GM23338 (cell line): Measurements from ENCODE around the gene DPPA4. TPM values are rescaled to one million over a fixed set of nuclear protein-coding genes. Genes with fewer than 3 reads are reported as not detected.

Source experiments
- ATAC-seq: fragments of 200-7000 bp; cut with Tn5 transposase; 3 replicates; pipeline ENCODE4 v1.9.1; 2020
- DNase-seq: peaks from one replicate; pipeline ENCODE4 v3.0.0-alpha.2; 2015; ENCODE audit warnings: low spot score
- H2AFZ ChIP-seq: fragments of 200-600 bp; sonication (generic); 2 replicates; pipeline ENCODE4 v1.8.0; 2016; ENCODE audit warnings: antibody characterized with exemption, mild to moderate bottlenecking, moderate library complexity
- H3F3A ChIP-seq: fragments of 200-600 bp; sonication (generic); replicated peaks from 2 replicates; pipeline ENCODE4 v1.8.0; 2017; ENCODE audit warnings: antibody characterized with exemption, mixed run types, low read depth
- H3K27ac ChIP-seq: fragments of 200-600 bp; sonication (generic); 2 replicates; pipeline ENCODE4 v1.6.1; 2016; ENCODE audit warnings: low read depth
- H3K27me3 ChIP-seq: fragments of 200-600 bp; sonication (generic); 2 replicates; pipeline ENCODE4 v1.8.0; 2016; ENCODE audit warnings: mild to moderate bottlenecking, mixed run types, moderate library complexity; ENCODE audit not compliant: insufficient read depth
- H3K36me3 ChIP-seq: fragments of 200-600 bp; sonication (generic); 2 replicates; pipeline ENCODE4 v1.8.0; 2016; ENCODE audit warnings: mild to moderate bottlenecking; ENCODE audit not compliant: insufficient read depth
- H3K4me1 ChIP-seq: fragments of 200-600 bp; sonication (generic); 2 replicates; pipeline ENCODE4 v1.8.0; 2016; ENCODE audit warnings: mild to moderate bottlenecking, moderate library complexity; ENCODE audit not compliant: insufficient read depth
- H3K4me2 ChIP-seq: fragments of 200-600 bp; sonication (generic); 2 replicates; pipeline ENCODE4 v1.7.1; 2017; ENCODE audit warnings: mixed run types
- H3K4me3 ChIP-seq: fragments of 200-600 bp; sonication (generic); 2 replicates; pipeline ENCODE4 v1.6.1; 2016; ENCODE audit warnings: mixed run types
- H3K79me2 ChIP-seq: fragments of 200-600 bp; sonication (generic); replicated peaks from 2 replicates; pipeline ENCODE4 v1.8.0; 2017; ENCODE audit warnings: mild to moderate bottlenecking; ENCODE audit not compliant: insufficient read depth
- H3K9me2 ChIP-seq: fragments of 200-600 bp; sonication (generic); 2 replicates; pipeline ENCODE4 v1.8.0; 2017; ENCODE audit not compliant: insufficient read depth
- H4K20me1 ChIP-seq: fragments of 200-600 bp; sonication (generic); replicated peaks from 2 replicates; pipeline ENCODE4 v1.8.0; 2017; ENCODE audit warnings: mild to moderate bottlenecking; ENCODE audit not compliant: insufficient read depth
- H3K27ac Mint-ChIP-seq: 2 replicates; pipeline ENCODE4 v1.8.0; 2020; ENCODE audit warnings: inconsistent platforms, mild to moderate bottlenecking, moderate library complexity, mixed read lengths
- H3K27me3 Mint-ChIP-seq: 3 replicates; pipeline ENCODE4 v1.8.0; 2022; ENCODE audit warnings: low read depth, mild to moderate bottlenecking, moderate library complexity, mixed read lengths, inconsistent platforms; ENCODE audit not compliant: insufficient read depth, poor library complexity
- H3K36me3 Mint-ChIP-seq: 3 replicates; pipeline ENCODE4 v1.8.0; 2021; ENCODE audit warnings: low read depth, mild to moderate bottlenecking, inconsistent platforms, moderate library complexity, mixed read lengths
- H3K4me1 Mint-ChIP-seq: 3 replicates; pipeline ENCODE4 v1.8.0; 2020; ENCODE audit warnings: mild to moderate bottlenecking, inconsistent platforms, mixed read lengths
- H3K4me3 Mint-ChIP-seq: 3 replicates; pipeline ENCODE4 v1.8.0; 2021; ENCODE audit warnings: moderate library complexity, mild to moderate bottlenecking, inconsistent platforms, mixed read lengths
- H3K9me3 Mint-ChIP-seq: 3 replicates; pipeline ENCODE4 v1.8.0; 2020; ENCODE audit warnings: moderate library complexity, mild to moderate bottlenecking, inconsistent platforms, mixed read lengths
- CREB1 ChIP-seq: fragments of 250-450 bp; sonication (Bioruptor Pico); IDR thresholded peaks from 2 replicates; pipeline ENCODE4 v1.5.0; 2020; ENCODE audit warnings: low read depth, mild to moderate bottlenecking, moderate library complexity
- CTCF ChIP-seq, 2 experiments: fragments of 200-600 bp in 1 of 2; sonication (generic) in 1 of 2; conservative IDR thresholded peaks; 2 replicates each; pipeline versions ENCODE4 v1.5.1 to v1.6.1; 2016 to 2017; ENCODE audit warnings: antibody characterized with exemption in 2 of 2, low read depth in 2 of 2, mild to moderate bottlenecking in 2 of 2, moderate library complexity in 1 of 2
- ETS1 ChIP-seq: IDR thresholded peaks from 2 replicates; pipeline ENCODE4 v1.6.1; 2016; ENCODE audit warnings: antibody characterized with exemption
- EZH2 ChIP-seq: fragments of 200-600 bp; sonication (generic); IDR thresholded peaks from one replicate; pipeline ENCODE4 v1.8.0; 2017; ENCODE audit warnings: antibody characterized with exemption, mild to moderate bottlenecking, low read depth; ENCODE audit not compliant: unreplicated experiment
- EZH2phosphoT487 ChIP-seq: fragments of 200-600 bp; sonication (generic); IDR thresholded peaks from one replicate; pipeline ENCODE4 v1.8.1; 2018; ENCODE audit warnings: antibody characterized with exemption; ENCODE audit not compliant: unreplicated experiment
- JUNB ChIP-seq: IDR thresholded peaks from one replicate; pipeline ENCODE4 v1.6.1; 2016; ENCODE audit warnings: antibody characterized with exemption; ENCODE audit not compliant: unreplicated experiment
- NANOG ChIP-seq: IDR thresholded peaks from 2 replicates; pipeline ENCODE4 v1.6.1; 2016; ENCODE audit warnings: antibody characterized with exemption, borderline replicate concordance
- POLR2AphosphoS5 ChIP-seq: IDR thresholded peaks from 2 replicates; pipeline ENCODE4 v1.6.1; 2016; ENCODE audit warnings: antibody characterized with exemption, low read depth
- REST ChIP-seq: IDR thresholded peaks from one replicate; pipeline ENCODE4 v1.6.1; 2018; ENCODE audit warnings: antibody characterized with exemption; ENCODE audit not compliant: unreplicated experiment
- STAT1 ChIP-seq: IDR thresholded peaks from one replicate; pipeline ENCODE4 v1.6.1; 2016; ENCODE audit warnings: antibody characterized with exemption; ENCODE audit not compliant: unreplicated experiment
- ZNF114 ChIP-seq: fragments of 250-450 bp; sonication (Bioruptor Pico); IDR thresholded peaks from 2 replicates; pipeline ENCODE4 v1.5.0; 2020; ENCODE audit warnings: mild to moderate bottlenecking, moderate library complexity
- ZNF331 ChIP-seq: fragments of 250-450 bp; sonication (Bioruptor Pico); IDR thresholded peaks from 2 replicates; pipeline ENCODE4 v1.5.0; 2020; ENCODE audit warnings: low read depth, mild to moderate bottlenecking, moderate library complexity
- ZNF462 ChIP-seq: fragments of 250-450 bp; sonication (Bioruptor Pico); IDR thresholded peaks from 2 replicates; pipeline ENCODE4 v1.5.0; 2020; ENCODE audit warnings: mild to moderate bottlenecking, moderate library complexity
- polyA plus RNA-seq: library from polyadenylated mRNA; unstranded; fragments of >200 nt; fragmentation: Nextera tagmentation; extraction: Ambion mirVana; gene quantifications from 2 replicates; pipeline ENCODE4 v1.2.1, GENCODE V29; 2016
- total RNA-seq: library from RNA; depleted of rRNA; stranded (reverse); fragments of >200 nt; shearing (Covaris generic); gene quantifications from 2 replicates; pipeline ENCODE4 v1.2.3, GENCODE V29; 2014

The DPPA4 gene
- total and polyA plus RNA-seq, 2 experiments from 2014 or later: 546 to 878 TPM

- Histone ChIP-seq H3K4me1 (0 out of 2 replicates have a peak, but pooled peaks cover 5% of the 10 kb centered on the region), H3K27ac (no peak overlapping the region), H3K9me2 (no peaks in the 10 kb centered on the region), H4K20me1 (no peaks in the 10 kb centered on the region), H3F3A (no peaks in the 10 kb centered on the region), H3K27me3 (no peaks in the 10 kb centered on the region), H3K36me3 (peaks cover 6% of the 10 kb centered on the region; the same call in 1 of the 2 replicates), H3K79me2 (peaks cover 8% of the 10 kb centered on the region; the same call in 1 of the 2 replicates), H3K4me3 (no peak overlapping the region), H3K4me2 (no peak overlapping the region), H2AFZ (no peak overlapping the region)
- DNase-seq (no peak), ATAC-seq (no peak)
- Mint-ChIP-seq H3K9me3 (no peaks in the 10 kb centered on the region; the same call in 2 of the 3 replicates), H3K4me1 (peaks cover 3% of the 10 kb centered on the region; the same call in 2 of the 3 replicates), H3K27ac (peak overlapping the region; percentile 70), H3K27me3 (no peaks in the 10 kb centered on the region), H3K4me3 (no peak overlapping the region), H3K36me3 (peaks cover 28% of the 10 kb centered on the region)
- no peak for TF ChIP-seq POLR2AphosphoS5
- no peak for TF ChIP-seq NANOG
- no peak for TF ChIP-seq ZNF114
- no peak for TF ChIP-seq ETS1
- no peak for TF ChIP-seq REST
- TF ChIP-seq EZH2phosphoT487: no peak
- TF ChIP-seq ZNF462: no peak
- no peak for TF ChIP-seq STAT1
- TF ChIP-seq CTCF (conservative IDR thresholded peaks at IDR 0.05; ENCODE audit: low read depth in 2 of 2): no peak
- TF ChIP-seq JUNB: no peak
- no peak for TF ChIP-seq EZH2
- TF ChIP-seq CREB1 (CRISPR knock-in tag): no peak
- no peak for TF ChIP-seq ZNF331 (CRISPR knock-in tag)
Measured at GRCh38 chr3:109372639-109373038, 35.3 kb upstream of the DPPA4 start.
